DMS79 treated with DMSO at 0.1 percent for 48 hours (cell line): ENCODE data around the gene RTKN2.
"Not testable (repeated sequence)": the region's sequence is repeated elsewhere in the genome, so short reads cannot be mapped to it uniquely, and the experiment has no call there.

Experiments
- DNase-seq: peaks from one replicate; lab custom pipeline; 2025; lab: John Stamatoyannopoulos, UW

Gene RTKN2

DNA sequence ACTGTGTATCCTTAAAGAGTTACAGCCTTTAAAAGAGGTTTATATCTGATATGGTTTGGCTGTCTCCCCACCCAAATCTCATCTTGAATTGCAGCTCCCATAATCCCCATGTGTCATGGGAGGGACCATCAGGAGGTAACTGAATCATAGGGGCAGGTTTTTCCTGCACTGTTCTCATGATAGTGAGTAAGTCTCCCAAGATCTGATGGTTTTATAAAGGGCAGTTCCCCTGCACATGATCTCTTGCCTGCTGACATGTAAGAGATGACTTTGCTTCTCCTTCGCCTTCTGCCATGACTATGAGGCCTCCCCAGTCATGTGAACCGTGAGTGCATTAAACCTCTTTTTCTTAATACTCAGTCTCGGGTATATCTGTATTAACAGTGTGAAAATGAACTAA, 9.7 kb downstream of the RTKN2 start:
- DNase-seq, result no peak

DNA sequence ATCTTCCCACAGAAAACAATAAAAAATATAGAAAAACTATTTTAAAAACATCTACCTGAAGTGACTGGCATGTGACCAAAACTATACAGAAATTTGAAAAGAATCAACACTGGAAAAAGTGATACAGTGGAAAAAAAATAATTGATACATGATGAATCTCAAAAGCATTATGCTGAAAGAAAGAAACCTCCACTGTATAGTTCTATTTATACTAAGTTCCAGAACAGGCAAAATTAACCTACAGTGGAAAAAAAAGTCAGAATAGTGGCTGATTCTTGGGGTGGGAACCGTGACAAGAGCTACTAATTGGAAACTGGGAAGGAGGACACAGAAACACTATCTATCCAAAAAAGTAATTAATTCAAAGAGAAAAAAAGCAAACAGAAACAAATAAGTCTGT, 14.9 kb downstream of the RTKN2 start:
- DNase-seq, result no peak

DNA sequence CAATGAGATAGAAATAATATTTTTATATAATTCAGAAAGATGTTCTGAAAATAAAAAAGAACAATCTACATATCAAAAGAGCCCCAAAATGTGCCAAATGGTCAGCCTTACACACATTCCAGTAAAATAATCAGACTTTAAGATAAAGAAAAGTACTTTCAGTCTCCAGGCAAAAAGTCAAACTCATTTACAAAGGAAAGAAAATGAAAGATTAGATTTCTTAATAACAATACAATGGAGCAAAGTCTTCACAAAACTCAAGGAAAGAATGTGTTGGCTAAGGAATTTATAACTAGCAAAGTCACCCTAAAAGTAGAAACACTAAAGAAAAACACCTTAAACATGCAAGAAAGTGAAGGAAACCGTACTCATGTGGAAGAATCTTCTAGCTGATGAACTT, 16.6 kb downstream of the RTKN2 start:
- no peak for DNase-seq

DNA sequence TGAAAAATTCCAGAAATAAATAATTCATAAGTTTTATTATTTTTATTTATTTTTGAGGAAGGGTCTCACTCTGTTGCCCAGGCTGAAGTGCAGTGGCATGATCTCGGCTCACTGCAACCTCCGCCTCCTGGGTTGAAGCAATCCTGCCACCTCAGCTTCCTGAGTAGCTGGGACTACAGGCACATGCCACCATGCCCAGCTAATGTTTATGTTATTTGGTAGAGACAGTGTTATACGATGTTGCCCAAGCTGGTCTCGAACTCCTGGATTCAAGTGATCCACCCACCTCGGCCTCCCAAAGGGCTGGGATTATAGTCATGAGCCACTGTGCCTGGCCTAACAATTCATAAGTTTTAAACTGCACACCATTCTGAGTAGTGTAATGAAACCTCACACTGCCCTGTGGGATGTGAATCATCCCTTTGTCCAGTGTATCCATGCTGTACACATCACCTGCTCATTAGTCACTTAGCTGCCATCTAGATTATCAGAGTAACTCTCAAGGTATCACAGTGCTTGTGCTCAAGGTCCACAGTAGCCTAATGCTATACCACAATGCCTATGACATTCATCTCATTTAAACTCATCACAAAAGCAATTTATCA, 17.9 kb downstream of the RTKN2 start:
- no peak for DNase-seq

DNA sequence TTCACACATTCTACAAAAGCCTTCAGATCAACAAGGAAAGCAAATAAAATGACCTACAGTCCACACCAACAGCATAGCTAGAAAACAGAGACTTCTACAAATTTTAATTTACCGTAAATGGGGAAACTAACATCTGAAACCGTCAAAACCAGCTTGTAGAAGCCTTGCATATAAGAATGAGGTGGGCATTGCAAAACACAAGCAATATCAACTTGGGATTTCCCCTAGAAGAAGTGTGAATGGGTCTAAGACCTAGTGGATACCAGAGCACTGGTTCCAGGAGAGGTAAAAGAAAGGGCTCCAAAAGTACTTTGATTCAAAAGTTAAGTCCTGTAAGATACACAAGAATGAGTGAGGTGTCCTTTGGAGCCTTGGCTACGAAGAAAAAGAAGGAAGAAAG, 18.7 kb downstream of the RTKN2 start:
- DNase-seq, result no peak

DNA sequence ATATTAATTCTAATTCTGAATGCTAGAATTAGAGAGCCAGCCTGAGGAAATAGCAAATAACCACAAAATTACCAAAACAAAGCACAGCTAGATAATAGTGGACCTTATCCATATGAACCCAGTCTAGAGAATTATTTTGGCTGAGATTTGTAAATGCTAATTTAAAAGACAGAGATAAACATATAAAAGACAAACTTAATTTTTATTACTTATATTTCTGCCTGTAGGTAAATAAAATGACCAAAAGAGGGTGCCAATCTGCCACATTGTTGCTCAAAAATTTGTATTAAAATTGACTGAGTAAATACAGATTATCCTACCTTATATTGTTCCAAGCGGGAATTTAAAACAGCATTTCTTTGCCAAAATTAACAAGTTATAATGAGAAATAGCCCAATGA, 20.2 kb downstream of the RTKN2 start:
- no peak for DNase-seq

DNA sequence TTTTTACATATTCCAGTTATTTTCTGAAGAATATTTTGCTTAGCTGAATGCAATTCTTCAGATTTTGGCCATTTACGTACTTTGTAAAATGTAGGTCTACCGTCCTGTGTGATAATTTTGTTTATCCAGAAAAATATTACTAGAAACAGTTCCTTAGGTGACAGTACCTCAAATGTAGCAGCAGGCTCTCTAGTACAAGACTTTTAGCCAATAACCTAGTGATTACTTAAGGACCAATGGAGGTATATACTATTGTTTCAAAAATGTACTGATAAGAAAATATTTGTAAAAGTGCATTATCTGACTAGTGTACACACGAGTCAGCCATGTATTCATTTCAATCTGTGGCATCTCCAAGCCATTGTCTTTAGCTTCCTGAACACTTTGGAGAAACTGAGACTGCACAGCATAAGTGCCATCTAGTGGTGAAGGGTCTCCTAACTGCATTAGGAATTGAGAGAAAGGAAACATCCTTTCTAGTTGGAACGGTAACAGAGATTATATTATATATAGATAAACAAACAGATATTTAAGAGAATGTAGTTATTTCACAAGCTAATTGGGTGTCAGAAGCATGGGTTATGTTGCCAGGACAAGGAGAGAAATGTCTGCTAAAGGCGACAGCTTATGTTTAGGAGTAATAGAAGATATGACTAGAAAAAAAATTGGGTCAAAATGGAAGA, 23.7 kb downstream of the RTKN2 start:
- no peak for DNase-seq

DNA sequence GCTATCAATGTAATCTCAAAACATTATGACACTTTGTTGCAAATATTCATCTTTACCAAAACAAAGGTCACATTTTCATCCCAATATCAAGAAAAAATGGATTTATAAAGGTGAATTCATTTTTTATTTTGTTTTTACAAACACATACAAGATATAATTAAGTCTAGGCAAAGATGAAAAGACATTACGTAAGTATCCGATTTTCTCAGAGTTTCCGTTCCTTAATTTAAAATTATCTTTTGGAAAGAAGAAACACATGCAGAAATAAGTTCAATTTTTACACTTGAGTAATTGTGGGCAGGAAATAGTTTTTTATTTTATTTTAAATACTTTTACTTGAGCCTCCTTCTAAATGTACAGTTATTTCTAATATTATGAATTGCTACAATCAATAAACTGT, 24.6 kb downstream of the RTKN2 start:
- no peak for DNase-seq

DNA sequence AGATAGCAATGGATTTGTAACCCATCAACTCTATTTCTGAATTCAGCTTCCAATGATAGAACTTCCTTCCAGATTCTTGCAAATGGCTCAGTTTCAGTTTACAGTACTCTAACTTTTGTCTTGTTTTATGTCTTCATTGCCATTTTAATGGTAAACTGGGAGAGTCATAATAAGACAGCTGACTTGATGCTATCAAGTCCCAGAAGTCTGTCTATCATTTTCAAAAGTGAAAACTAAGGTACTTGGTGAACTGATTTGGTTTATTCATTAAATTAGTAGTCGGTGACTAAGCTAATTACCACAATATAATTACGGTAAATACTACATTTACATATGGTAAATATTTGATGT, 25.0 kb downstream of the RTKN2 start:
- no peak for DNase-seq

DNA sequence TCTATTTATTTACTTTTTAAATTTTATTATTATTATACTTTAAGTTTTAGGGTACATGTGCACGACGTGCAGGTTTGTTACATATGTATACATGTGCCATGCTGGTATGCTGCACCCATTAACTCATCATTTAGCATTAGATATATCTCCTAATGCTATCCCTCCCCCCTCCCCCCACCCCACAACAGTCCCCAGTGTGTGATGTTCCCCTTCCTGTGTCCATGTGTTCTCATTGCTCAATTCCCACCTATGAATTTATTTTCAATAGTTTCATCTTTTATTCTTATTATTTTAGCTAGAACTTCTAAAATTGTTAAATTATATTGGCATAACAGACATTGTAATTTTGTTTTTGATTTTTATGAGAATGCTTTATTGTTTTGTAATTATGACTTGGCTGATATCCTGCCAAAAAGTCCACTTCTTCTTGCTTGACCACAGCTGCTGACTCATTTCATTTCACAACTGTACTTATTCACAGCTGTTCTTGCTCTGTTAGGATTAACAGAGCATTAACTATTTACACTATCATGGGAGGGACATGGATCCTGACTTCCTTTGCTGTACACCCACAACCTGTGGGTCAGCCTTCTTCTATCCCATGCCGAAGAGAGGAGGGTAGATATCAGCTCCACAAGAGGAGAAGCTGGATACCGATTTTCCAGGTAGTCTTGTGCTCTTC, 25.5 kb downstream of the RTKN2 start:
- DNase-seq, result not testable (repeated sequence)

DNA sequence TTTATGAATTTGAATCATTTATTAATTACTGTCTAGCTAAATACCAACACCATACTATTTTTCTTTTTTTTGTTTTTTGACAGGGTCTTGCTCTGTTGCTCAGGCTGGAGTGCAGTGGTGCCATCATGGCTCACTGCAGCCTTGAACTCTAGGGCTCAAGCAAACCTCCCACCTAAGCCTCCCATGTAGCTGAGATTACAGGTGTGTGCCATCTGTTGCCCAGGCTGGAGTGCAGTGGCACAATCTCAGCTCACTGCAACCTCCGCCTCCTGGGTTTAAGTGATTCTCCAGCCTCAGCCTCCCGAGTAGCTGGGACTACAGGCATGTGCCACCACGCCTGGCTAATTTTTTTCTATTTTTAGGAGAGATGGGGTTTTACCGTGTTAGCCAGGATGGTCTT, 27.1 kb downstream of the RTKN2 start:
- DNase-seq, result not testable (repeated sequence)

DNA sequence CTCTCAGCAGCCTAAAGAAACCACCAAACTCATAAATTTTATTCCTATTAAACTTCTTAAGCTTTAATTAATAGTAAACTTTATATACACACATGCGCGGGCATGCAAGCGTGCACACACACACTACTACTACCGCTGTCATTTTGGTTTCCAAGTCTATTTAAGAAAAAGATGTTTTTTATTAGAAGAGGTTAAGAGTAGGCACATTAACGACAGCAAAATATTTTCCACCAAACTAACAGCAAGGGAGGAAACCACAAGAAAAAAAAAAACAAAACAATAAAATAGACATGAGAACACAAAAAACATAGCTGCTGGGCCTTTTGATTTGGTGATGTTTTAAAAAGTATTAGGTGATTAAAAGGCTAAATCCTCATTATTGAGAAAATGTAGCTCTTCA, 28.6 kb downstream of the RTKN2 start:
- no peak for DNase-seq

DNA sequence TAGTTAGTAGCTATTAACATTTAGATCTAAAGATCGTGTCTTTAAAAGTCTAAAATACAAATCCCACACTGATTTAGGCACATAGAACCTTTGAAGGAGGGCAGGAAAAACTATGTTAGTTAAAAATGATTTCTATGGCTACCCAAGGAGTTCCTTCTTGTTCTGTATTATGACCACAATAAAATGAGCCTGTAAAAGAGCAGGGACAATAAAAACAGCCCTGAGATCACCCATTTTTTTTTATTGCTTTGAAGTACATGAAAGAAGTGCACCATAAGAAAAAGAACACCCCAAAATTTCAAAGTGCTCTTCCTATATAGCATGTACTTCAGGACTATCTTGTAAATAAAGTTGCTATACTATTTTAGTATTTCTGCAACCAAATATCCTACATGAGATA, 29.8 kb downstream of the RTKN2 start:
- DNase-seq, result no peak

DNA sequence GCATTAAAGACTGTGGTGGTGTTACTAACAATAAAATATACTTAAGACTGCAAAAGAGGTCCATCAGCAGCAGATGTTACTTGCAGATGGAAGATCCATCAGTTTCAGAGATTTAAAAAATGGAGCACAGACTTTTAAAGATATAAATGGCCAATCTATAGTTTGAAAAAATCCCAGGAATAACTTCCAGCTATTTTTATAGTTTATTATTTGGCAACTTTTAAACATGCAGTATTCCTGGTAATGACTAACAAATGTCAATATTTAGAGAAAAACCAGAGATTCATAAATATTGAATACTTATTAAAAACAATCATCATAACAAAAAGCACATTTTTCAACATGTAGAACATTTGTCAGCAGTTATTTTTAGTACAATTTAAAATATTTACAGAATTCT, 30.7 kb downstream of the RTKN2 start:
- no peak for DNase-seq

DNA sequence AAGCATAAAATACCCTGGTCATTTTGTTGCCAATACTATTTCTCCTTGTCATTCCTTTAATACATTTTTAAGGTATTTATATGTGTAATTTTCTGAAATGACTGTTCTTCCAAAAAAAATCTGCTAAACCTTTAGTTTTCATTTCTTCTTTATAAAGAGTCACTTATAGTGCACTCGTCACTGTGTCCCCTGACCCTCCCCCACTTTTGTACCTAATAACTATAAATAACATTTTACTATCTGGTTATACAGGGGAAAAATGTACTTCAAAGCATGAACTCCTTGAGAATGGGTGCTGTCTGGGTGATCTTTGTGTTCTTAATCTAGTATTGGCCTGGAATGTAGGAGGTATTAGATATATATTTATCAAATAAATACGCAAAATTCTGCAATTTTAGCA, 31.1 kb downstream of the RTKN2 start:
- no peak for DNase-seq

DNA sequence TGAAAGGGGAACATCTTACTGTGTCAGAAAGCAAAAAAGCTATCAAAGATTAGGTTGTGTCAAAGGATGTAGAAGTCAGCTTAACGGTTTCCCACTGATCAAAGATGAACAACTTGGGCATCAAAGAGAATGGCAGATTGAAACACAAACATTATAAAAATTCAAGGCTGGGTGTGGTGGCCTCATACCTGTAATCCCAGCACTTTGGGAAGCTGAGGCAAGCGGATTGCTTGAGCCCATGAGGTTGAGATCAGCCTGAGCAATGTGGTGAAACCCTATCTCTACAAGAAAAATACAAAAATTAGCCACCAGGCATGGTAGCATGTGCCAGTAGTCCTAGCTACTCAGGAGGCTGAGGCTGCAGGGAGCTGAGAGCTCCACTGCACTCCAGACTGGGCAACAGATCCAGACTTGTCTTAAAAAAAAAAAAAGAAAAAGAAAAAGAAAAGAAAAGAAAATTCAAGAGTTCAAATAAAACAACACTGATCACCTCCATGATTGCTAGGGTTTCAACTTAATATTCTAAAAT, 34.5 kb downstream of the RTKN2 start:
- no peak for DNase-seq

DNA sequence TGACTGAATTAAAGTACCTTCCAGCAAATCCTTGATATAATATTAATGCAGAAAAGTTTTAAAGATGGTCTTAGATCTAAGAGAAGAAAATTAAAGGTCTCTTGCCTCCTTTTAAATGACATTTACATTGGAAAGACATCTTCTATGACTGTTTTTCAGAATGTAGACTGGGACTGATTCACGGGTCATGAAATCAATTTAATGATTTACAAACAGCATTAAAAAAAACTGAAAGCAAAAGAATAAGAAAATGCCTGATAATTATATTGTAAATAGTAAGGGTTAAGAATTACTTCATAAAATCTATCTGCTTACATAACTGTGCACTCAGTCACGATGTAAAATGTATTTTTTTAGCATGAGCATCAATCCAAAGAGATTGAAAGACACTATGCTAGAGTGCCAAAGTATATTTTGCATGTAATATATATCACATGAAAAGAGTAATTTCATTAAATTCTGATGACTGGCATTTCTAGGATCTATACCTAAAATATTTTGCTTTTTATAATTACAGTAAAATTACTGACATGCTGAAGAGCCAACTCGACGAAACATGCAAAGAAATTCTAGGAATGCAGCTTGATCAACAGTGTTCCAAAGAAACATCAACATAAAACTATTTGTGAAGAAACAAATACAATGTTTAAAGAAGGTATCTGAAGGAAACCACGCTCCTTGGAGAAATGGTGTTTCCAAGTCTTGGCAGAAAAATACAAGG, 35.1 kb downstream of the RTKN2 start:
- no peak for DNase-seq

DNA sequence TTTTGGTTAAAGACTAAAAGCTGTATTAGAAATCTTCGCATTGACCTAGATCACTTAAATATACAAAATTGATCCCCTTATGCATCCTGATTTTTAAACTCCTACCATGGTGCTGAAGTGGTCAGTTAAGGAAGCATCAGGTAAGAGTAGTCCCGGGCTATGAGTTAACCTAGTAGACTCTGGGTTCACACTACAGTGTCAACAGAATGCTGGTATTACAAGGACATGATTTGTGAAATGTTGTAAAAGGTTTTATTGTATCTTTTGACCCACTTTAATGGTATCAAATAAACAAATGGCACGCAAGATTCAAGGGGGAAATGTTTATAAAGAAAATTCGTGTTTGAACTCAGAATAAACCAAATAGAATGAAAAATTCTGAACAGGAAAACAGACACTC, 36.8 kb downstream of the RTKN2 start:
- no peak for DNase-seq

DNA sequence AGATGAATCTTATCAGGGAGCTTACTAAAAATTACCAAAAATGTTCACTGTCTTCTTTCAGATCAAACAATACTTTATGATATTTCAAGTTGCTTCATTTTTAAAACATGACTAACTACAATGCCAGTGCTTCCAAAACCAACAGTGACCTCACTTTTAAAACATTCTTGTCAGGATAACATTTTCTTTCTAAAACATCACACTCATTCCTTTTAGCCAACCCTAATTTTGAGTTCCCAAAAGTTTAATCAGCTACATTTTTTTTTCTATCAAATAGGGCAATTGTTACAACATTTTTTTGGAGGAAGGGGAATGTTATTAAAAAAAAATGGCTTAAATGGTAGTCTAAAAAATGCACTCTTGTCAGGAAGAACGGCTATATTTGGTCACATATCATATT, 37.3 kb downstream of the RTKN2 start:
- DNase-seq, result no peak

DNA sequence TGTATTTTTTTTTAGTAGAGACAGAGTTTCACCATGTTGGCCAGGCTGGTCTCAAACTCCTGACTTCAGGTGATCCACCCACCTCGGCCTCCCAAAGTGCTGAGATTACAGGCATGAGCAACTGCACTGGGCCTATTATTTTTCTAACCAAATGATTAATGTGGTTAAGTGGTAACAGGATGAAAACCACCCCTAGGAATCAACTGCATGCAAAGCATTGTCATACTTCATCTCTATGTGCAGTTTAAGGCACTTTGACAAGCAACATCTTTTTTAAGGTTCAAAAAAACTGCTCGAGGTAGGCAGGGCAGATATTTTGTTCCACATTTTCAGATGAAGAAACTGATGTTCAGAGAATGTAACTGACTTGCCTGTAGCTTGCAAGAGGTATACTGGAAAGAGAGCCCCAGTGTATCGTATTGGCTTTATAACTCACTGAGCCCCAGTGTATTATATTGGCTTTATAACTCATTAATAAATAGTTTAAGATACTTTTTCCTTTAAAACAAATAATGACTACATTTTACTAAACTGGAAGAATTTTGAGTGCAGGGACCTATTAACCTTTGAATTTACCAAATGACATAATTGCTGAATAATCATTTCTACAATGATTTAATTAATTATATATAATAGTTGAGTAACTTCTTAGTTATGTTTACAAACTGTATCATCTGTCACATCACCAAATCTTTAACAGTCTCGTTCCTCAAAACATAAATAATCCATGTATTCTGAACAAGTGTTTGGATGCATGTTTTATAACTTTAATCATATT, 38.1 kb downstream of the RTKN2 start:
- DNase-seq, result no peak

DNA sequence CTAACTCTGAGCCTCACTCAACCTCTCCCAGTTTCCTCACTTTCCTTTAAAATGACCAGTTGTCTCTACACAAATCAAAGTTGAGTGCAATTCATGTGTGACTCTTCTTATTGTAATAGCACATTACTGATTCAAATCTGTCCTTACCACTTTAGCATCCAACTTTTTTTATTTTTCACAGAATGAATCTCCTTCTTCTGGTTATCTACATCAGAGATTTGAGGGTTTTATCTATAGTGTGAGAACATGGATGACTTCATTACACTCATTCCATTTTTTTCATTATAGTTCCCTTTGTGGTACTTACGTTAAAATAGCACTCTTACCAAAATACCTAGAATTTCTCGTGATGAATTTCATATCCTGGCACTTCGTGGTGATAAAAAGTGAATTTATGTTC, 43.3 kb downstream of the RTKN2 start:
- DNase-seq, result no peak

DNA sequence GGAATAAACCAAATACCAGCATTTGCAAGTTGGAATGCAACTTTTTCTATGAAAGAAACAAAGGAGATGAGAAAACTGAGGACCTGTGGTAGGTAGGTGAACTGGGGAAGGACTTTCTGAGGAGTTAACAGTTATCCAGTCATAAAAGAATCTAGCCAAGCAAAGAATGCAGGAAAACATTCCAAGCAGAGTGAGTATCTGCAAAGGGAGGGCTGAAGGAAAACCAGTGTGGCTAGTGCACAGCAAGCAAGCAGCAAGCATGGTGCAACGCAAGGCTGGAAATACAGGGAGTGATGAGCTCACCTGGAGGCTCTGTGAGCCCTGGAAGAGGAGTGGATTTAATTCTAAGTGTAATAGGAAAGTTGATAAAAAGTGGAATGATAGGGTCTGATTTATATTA, 44.0 kb downstream of the RTKN2 start:
- DNase-seq, result no peak
